SK-N-SH treated with all-trans-retinoic acid at 6 μM for 48 hours (cell line): ENCODE results near the gene PXK.

ENCODE experiments used
- ARNTL ChIP-seq: fragments of 450-650 bp; formaldehyde crosslinking; IDR thresholded peaks from 2 replicates; pipeline ENCODE4 v1.5.0; 2020; ENCODE audit warnings: low read depth, mild to moderate bottlenecking, moderate library complexity, borderline replicate concordance
- CSDC2 ChIP-seq: fragments of 250-450 bp; sonication (Bioruptor Pico); IDR thresholded peaks from 2 replicates; pipeline ENCODE4 v1.5.0; 2020; ENCODE audit warnings: mild to moderate bottlenecking, moderate library complexity
- CSRNP3 ChIP-seq: fragments of 250-450 bp; sonication (Bioruptor Pico); IDR thresholded peaks from 2 replicates; pipeline ENCODE4 v1.5.1; 2021; ENCODE audit warnings: mild to moderate bottlenecking, moderate library complexity
- PATZ1 ChIP-seq: fragments of 250-450 bp; sonication (Bioruptor Pico); IDR thresholded peaks from 2 replicates; pipeline ENCODE4 v1.8.0; 2020; ENCODE audit warnings: mild to moderate bottlenecking, moderate library complexity, borderline replicate concordance
- PPARA ChIP-seq: fragments of 250-450 bp; sonication (Bioruptor Pico); IDR thresholded peaks from 2 replicates; pipeline ENCODE4 v1.5.0; 2020; ENCODE audit warnings: mild to moderate bottlenecking, borderline replicate concordance
- TOX ChIP-seq: fragments of 250-450 bp; sonication (Bioruptor Pico); IDR thresholded peaks from 2 replicates; pipeline ENCODE4 v1.8.0; 2021; ENCODE audit warnings: mild to moderate bottlenecking, moderate library complexity, borderline replicate concordance
- ZFP3 ChIP-seq: fragments of 250-450 bp; sonication (Bioruptor Pico); IDR thresholded peaks from 2 replicates; pipeline ENCODE4 v1.5.0; 2020; ENCODE audit warnings: mild to moderate bottlenecking, moderate library complexity
- ZFP30 ChIP-seq: fragments of 450-650 bp; formaldehyde crosslinking; IDR thresholded peaks from 2 replicates; pipeline ENCODE4 v1.5.0; 2022; ENCODE audit warnings: mild to moderate bottlenecking, moderate library complexity
- ZNF70 ChIP-seq: fragments of 450-650 bp; formaldehyde crosslinking; IDR thresholded peaks from 2 replicates; pipeline ENCODE4 v1.5.0; 2020; ENCODE audit warnings: mild to moderate bottlenecking, moderate library complexity
- ZNF8 ChIP-seq: fragments of 450-650 bp; formaldehyde crosslinking; IDR thresholded peaks from 2 replicates; pipeline ENCODE4 v1.5.0; 2020; ENCODE audit warnings: mild to moderate bottlenecking, moderate library complexity

- TF ChIP-seq ZFP30 (CRISPR knock-in tag) = no peak
- TF ChIP-seq CSRNP3 = no peak
- TF ChIP-seq ZNF8 = no peak
- no peak for TF ChIP-seq PPARA (CRISPR knock-in tag)
- no peak for TF ChIP-seq CSDC2 (CRISPR knock-in tag)
- TF ChIP-seq PATZ1 (CRISPR knock-in tag) = no peak
- TF ChIP-seq ZFP3 = no peak
- TF ChIP-seq ARNTL (CRISPR knock-in tag) = no peak
- TF ChIP-seq ZNF70 = no peak
- no peak for TF ChIP-seq TOX (CRISPR knock-in tag)
Observed at GRCh38 chr3:58369038-58369437, 36.3 kb downstream of the PXK start.
